ENCODE data around the gene CARD14.

DNA sequence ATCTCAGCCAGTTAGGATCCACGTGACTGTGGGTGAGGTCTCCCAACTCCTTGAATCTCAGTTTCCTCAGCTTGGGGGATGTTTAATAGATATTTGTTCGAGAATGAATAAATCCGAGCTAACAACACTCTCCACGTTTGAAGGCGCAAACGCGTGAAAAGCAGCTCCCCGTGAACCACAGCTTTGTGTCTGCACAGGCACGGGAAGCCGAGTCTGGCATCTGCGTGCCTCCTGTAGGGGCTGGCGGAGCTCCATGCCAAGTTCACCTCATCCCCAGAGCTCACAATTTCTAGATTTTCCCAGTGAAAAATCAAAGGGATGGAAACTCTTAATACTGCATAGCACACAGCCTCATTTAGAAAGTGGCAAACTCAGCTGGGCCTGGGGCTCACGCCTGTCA is 36.0 kb downstream of the CARD14 start:
- TF ChIP-seq CTCF (IDR thresholded peaks at IDR 0.05) (no peak), EZH2 (IDR thresholded peaks at IDR 0.05) (no peak), EZH2phosphoT487 (IDR thresholded peaks at IDR 0.05) (no peak)
